ENCODE data around the gene MATK. TPM values are rescaled to one million over a fixed set of nuclear protein-coding genes. Genes with fewer than 3 reads are reported as not detected.

MATK gene
- total and polyA plus RNA-seq, 10 of the 15 experiments (the other 5 are each of a cell fraction or from before 2014, with no cell fraction given), result 0.24 to 2.2 (median 1.1) TPM; not detected in 2

- H3K4me3 ChIP-seq, result no peak overlapping the region
- no peaks in the 10 kb centered on the region for H3K9me3 ChIP-seq (replicated peaks; ENCODE audit: control insufficient read depth, insufficient read depth, low read length)
- in situ Hi-C loops (cut with MboI) (no loop called here), intact Hi-C loops (cut with micrococcal nuclease; ENCODE audit: unreplicated experiment) (no loop called here)
- ChIA-PET SMC1A (ENCODE audit: uncharacterized antibody, unreplicated experiment) (no interaction called here), CTCF (no interaction called here), POLR2A (no interaction called here), RAD21 (ENCODE audit: unreplicated experiment) (no interaction called here)
- H3K9ac ChIP-seq (ENCODE audit: control insufficient read depth, insufficient read depth, low read length), result no peak overlapping the region
- H2AFZ ChIP-seq (ENCODE audit: control insufficient read depth, low read depth, low read length), result no peak overlapping the region
- no peaks in the 10 kb centered on the region for H3K36me3 ChIP-seq (ENCODE audit: control insufficient read depth in 2 of 2, insufficient read depth in 2 of 2, low read length in 1 of 2)
- no peaks in the 10 kb centered on the region for H3K27me3 ChIP-seq (replicated peaks in 1 of 2; ENCODE audit: control insufficient read depth in 2 of 2, insufficient read depth in 2 of 2, low read length in 1 of 2)
- H3K4me2 ChIP-seq (ENCODE audit: control insufficient read depth, insufficient read depth), result no peak overlapping the region
- no peak overlapping the region for H3K27ac ChIP-seq (ENCODE audit: control insufficient read depth, insufficient read depth)
- H3K4me1 ChIP-seq (ENCODE audit: control insufficient read depth, insufficient read depth, low read length), result no peaks in the 10 kb centered on the region
- no peaks in the 10 kb centered on the region for H3K79me2 ChIP-seq (ENCODE audit: control insufficient read depth, insufficient read depth, low read length)
- DNase-seq (ENCODE audit: low read depth, low spot score) (no peak), ATAC-seq (no peak), FAIRE-seq (no peak)
- WGBS (ENCODE audit: insufficient coverage, insufficient replicate concordance, low lambda C conversion rate, missing lambda C conversion rate), result 26% methylated on average over 10 of the region's 10 CpGs
- no TSS peak for BruUV-seq (replicated peaks)
- H4K20me1 ChIP-seq (ENCODE audit: control insufficient read depth, insufficient read depth), result no peaks in the 10 kb centered on the region
- TF ChIP-seq FOS (IDR thresholded peaks at IDR 0.05; ENCODE audit: borderline replicate concordance, extremely low read depth, insufficient read length) (no peak), NBN (IDR thresholded peaks at IDR 0.05) (no peak), ZNF274 (IDR thresholded peaks at IDR 0.05; ENCODE audit: insufficient read depth, insufficient read length) (no peak), CREM (IDR thresholded peaks at IDR 0.05; ENCODE audit: low read depth) (no peak), REST (IDR thresholded peaks at IDR 0.05; ENCODE audit: low read depth, low read length) (no peak), STAT1 (conservative IDR thresholded peaks at IDR 0.05) (no peak), JUND (IDR thresholded peaks at IDR 0.05; ENCODE audit: low read depth, low read length) (no peak), EP300 (IDR thresholded peaks at IDR 0.05; ENCODE audit: borderline replicate concordance in 1 of 2, control insufficient read depth in 1 of 2, low read depth in 2 of 2, low read length in 2 of 2) (no peak), NKRF (conservative IDR thresholded peaks at IDR 0.05) (no peak), ZBTB33 (IDR thresholded peaks at IDR 0.05) (no peak)
- TF ChIP-seq, protein P1, sequence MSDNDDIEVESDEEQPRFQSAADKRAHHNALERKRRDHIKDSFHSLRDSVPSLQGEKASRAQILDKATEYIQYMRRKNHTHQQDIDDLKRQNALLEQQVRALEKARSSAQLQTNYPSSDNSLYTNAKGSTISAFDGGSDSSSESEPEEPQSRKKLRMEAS (IDR thresholded peaks at IDR 0.05; ENCODE audit: low read depth, low read length), result no peak
Measured at GRCh38 chr19:3737487-3738205, 48.5 kb downstream of the MATK start.

All from GM12878 (cell line).